IMR-90 (cell line): ENCODE measurements around the gene GCK.

ENCODE experiments used
- CTCF ChIP-seq: conservative IDR thresholded peaks from 2 replicates; pipeline ENCODE4 v1.5.1; 2012; ENCODE audit warnings: mild to moderate bottlenecking, low read depth, low read length, improper control_type of control experiment
- FOS ChIP-seq: fragments of 150-350 bp; IDR thresholded peaks from 2 replicates; pipeline ENCODE4 v1.6.1; 2016; ENCODE audit warnings: low read depth, low read length
- POLR2A ChIP-seq: IDR thresholded peaks from 2 replicates; pipeline ENCODE4 v1.6.1; 2012; ENCODE audit warnings: mild to moderate bottlenecking, low read depth, low read length
- RAD21 ChIP-seq: IDR thresholded peaks from 2 replicates; pipeline ENCODE4 v1.6.1; 2012; ENCODE audit warnings: low read length, improper control_type of control experiment
- RFX5 ChIP-seq: IDR thresholded peaks from 2 replicates; pipeline ENCODE4 v1.8.0; 2012; ENCODE audit warnings: low read depth, mild to moderate bottlenecking, low read length, moderate library complexity

- TF ChIP-seq CTCF = no peak
- no peak for TF ChIP-seq POLR2A
- no peak for TF ChIP-seq RAD21
- TF ChIP-seq RFX5 = no peak
- TF ChIP-seq FOS = no peak
Observed at GRCh38 chr7:44194562-44195145, 5.4 kb upstream of the GCK start.
